ENCODE results near the gene REV3L.
"Not testable (repeated sequence)": the region's sequence is repeated elsewhere in the genome, so short reads cannot be mapped to it uniquely, and the experiment has no call there.

Gene REV3L

DNA sequence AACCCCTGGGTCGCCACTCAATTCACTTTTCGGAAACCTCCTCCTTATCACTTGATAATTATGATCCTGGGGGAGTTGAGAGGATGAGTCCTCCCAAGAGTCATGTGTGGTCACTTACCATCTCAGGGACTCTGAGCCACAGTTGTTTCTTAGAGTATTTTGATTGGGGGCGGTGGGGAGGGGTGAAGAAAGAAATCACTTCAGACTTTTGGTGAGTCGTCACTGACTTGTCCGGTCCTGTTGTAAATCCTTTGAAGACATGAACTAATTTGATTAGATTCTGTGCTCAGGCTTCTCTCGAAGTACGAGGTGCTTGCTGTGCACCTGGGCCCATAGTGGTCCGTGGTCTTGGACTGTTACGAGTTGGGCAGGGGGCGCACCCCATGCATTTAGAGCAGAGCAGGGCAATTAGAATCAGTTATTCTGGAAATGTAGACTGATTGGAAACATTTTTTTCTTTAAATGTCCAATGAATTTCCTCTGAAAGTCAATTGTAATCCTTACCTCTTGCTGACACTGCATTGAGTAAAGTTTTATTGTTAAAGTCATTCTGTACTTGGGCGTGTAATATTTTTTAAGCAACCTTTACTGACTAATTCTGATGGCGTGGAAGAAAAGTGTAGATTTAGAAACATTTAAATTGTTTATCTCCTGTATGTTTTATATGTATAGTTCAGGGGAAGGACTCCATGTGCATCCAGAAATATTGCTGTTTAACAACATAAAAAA lies 222.3 kb downstream of the REV3L start:
- DNase-seq (ENCODE audit: low read depth, low spot score): peak; percentile 22

DNA sequence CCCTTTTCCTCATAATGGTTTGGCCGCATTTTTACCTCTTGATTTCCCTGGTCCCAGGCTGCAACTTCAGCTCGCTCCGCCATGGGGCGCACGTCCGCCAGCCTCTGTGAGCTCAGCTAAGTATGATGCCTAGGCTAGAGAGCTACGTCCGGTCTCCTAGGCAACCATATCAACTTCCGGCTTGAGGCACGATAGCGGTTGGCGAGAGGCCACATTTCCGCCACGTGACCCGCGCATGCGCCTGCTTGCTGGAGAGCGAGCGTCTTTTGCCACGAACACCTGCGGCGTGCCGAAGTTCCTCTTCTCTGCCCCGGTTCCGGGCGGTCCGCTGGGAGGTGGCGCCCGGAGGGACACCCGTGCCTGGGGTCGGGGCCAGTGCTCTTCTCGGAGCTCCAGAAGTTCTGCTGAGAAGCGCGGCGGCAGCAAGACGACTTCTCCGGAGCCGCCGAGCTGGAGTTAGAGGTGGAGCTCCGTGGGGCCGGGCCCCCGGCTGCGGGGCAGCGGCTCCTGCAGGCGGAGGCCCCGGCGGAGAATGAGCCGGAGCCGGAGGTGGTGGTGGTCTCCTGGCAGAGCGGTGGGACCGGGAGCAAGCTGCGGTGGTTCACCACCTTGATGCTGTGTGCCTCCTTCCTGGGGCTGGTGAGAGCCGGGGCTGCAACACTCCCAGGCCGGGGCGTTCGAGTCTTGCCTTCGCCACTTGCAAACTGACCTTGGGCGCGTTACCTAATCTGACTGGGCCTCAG lies 223.8 kb downstream of the REV3L start:
- DNase-seq (ENCODE audit: low read depth, low spot score): peak; percentile 100

GRCh38 chr6:111258615-111259088 lies 224.4 kb downstream of the REV3L start:
- DNase-seq (ENCODE audit: low read depth, low spot score): peak; percentile 76

- DNase-seq (ENCODE audit: low read depth, low spot score): no peak
These were observed 225.0 kb downstream of the REV3L start for GRCh38 chr6:111258010-111258409.

DNA sequence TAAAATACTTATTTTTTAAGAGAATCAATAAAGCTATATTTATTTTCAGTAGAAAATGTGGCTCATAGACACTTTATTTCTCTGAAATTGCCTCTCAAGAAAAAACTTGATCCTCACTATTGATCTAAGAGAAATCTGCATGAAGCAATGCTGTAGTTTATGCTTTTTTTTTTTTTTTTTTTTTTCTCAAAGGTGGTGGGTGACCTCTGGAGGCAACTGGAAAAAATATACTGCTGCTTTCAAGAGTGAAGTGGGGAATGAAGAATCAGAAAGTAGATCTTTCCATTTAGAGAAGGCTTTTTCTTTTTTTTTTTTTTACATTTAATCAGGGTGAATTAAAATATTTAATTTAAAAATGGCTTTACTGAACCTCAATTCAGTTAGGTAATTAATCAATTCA lies 226.4 kb downstream of the REV3L start:
- peak; percentile 12 for DNase-seq (ENCODE audit: low read depth, low spot score)

DNA sequence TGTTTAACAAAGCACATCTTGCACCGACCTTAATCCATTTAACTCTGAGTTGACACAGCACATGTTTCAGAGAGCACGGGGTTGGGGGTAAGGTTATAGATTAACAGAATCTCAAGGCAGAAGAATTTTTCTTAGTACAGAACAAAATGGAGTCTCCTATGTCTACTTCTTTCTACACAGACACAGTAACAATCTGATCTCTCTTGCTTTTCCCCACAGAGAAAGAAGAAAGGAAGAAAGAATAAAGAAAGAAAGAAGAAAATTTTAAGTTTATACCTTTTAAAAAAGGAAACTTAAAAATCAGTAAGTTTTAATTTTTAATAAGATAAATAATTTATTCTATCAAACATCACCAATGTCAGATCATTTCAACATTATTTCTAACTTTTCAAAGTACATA lies 227.2 kb downstream of the REV3L start:
- not testable (repeated sequence) for DNase-seq (ENCODE audit: low read depth, low spot score)

- no peak for DNase-seq (ENCODE audit: low read depth, low spot score)
These were observed 228.2 kb downstream of the REV3L start for GRCh38 chr6:111254779-111255166.

- no peak for DNase-seq (ENCODE audit: low read depth, low spot score)
These were observed 228.8 kb downstream of the REV3L start for GRCh38 chr6:111254004-111254778.

- DNase-seq (ENCODE audit: low read depth, low spot score): no peak
These were observed 230.3 kb downstream of the REV3L start for GRCh38 chr6:111252726-111253125.

GRCh38 chr6:111250791-111251354 lies 232.1 kb downstream of the REV3L start:
- no peak for DNase-seq (ENCODE audit: low read depth, low spot score)
